HepG2 (cell line): Measurements from ENCODE around the gene AGAP1.

Source experiments
- EZH2 ChIP-seq: conservative IDR thresholded peaks from 2 replicates; pipeline ENCODE4 v1.6.1; 2012; ENCODE audit warnings: mild to moderate bottlenecking, low read depth, low read length, moderate library complexity
- STAT6 ChIP-seq: sonication (generic); formaldehyde crosslinking; IDR thresholded peaks from 2 replicates; pipeline ENCODE4 v1.4.0; 2020; ENCODE audit warnings: missing genetic modification reagents, mild to moderate bottlenecking, borderline replicate concordance

GRCh38 chr2:235543128-235543750 lies 49.4 kb downstream of the AGAP1 start:
- TF ChIP-seq STAT6: no peak
- TF ChIP-seq EZH2: no peak
